K562 (cell line): ENCODE data around the gene CADPS2. TPM values are rescaled to one million over a fixed set of nuclear protein-coding genes. Genes with fewer than 3 reads are reported as not detected.

Experiments
- ATAC-seq: fragments of 200-7000 bp; cut with Tn5 transposase; 3 replicates; pipeline ENCODE4 v1.9.1; 2020; ENCODE audit warnings: moderate library complexity
- BruUV-seq: library from RNA; stranded (reverse); fragments of 400-500 nt; replicated peaks from 2 replicates; lab custom pipeline; 2021; lab: Mats Ljungman, UMichigan
- CTCF ChIA-PET: fragments of 300-600 bp; formaldehyde crosslinking; extraction: SDS; loops from one replicate; lab custom pipeline; 2021; ENCODE audit warnings: low intra/inter-chr PET ratio; lab: Yijun Ruan, JAX
- POLR2A ChIA-PET: fragments of 300-600, 350-650 bp; sonication (Branson Sonifier 250); formaldehyde crosslinking; extraction: SDS; loops from one replicate; lab custom pipeline; 2021; ENCODE audit warnings: antibody characterized with exemption, inconsistent platforms; lab: Yijun Ruan, JAX
- DNase-seq, 4 experiments: peaks; one replicate each; pipeline versions ENCODE4 v3.0.0 to v3.0.0-alpha.2; 2011 to 2018; ENCODE audit warnings: low spot score in 3 of 4, mixed read lengths in 3 of 4; ENCODE audit errors: extremely low read depth in 1 of 4
- FAIRE-seq: peaks from 2 replicates; lab custom pipeline; 2011; peaks lifted over from hg19 to GRCh38; lab: Jason Lieb, UNC
- H2AFZ ChIP-seq: 2 replicates; pipeline ENCODE4 v1.6.0; 2011; ENCODE audit warnings: low read depth, low read length, control low read depth, inconsistent platforms
- H3K27ac ChIP-seq: fragments of 200-600 bp; 3 replicates; pipeline ENCODE4 v1.8.0; 2011; ENCODE audit warnings: low read depth, mild to moderate bottlenecking, control low read depth, inconsistent platforms, low read length, moderate library complexity, mixed read lengths; ENCODE audit errors: extremely low read depth
- H3K27me3 ChIP-seq, 2 experiments: fragments of 300-600 bp in 1 of 2; 2 replicates in 1 of 2; 3 replicates in 1 of 2; pipeline versions ENCODE4 v1.6.0 to v1.8.0; 2011; ENCODE audit warnings: inconsistent platforms in 2 of 2, low read length in 2 of 2, mild to moderate bottlenecking in 1 of 2, mixed read lengths in 1 of 2, moderate library complexity in 1 of 2; ENCODE audit not compliant: control insufficient read depth in 2 of 2, insufficient read depth in 2 of 2
- H3K36me3 ChIP-seq: fragments of 300-600 bp; 3 replicates; pipeline ENCODE4 v1.8.0; 2011; ENCODE audit warnings: mild to moderate bottlenecking, low read length, inconsistent platforms; ENCODE audit not compliant: control insufficient read depth, insufficient read depth
- H3K4me1 ChIP-seq, 2 experiments: fragments of 200-600 bp in 1 of 2; replicated peaks in 1 of 2; 2 replicates in 1 of 2; 3 replicates in 1 of 2; pipeline versions ENCODE4 v1.5.1 to v1.8.0; 2011; ENCODE audit warnings: inconsistent platforms in 2 of 2, low read length in 2 of 2, mild to moderate bottlenecking in 1 of 2, mixed read lengths in 1 of 2, moderate library complexity in 1 of 2; ENCODE audit not compliant: control insufficient read depth in 2 of 2, insufficient read depth in 2 of 2
- H3K4me2 ChIP-seq: 2 replicates; pipeline ENCODE4 v1.6.1; 2011; ENCODE audit warnings: low read length, control low read depth, inconsistent platforms, mixed read lengths; ENCODE audit not compliant: insufficient read depth
- H3K4me3 ChIP-seq: fragments of 200-600 bp; sonication (generic), shearing (Covaris generic); 2 replicates; pipeline ENCODE4 v1.5.1; 2016; ENCODE audit warnings: control low read depth, inconsistent platforms
- H3K79me2 ChIP-seq: fragments of 200-600 bp; 3 replicates; pipeline ENCODE4 v1.8.0; 2011; ENCODE audit warnings: low read length, inconsistent platforms; ENCODE audit not compliant: control insufficient read depth, insufficient read depth
- H3K9ac ChIP-seq, 2 experiments: 2 replicates each; pipeline versions ENCODE4 v1.6.0 to v1.6.1; 2011; ENCODE audit warnings: low read depth in 2 of 2, low read length in 2 of 2, control low read depth in 1 of 2, inconsistent platforms in 1 of 2, mild to moderate bottlenecking in 1 of 2, mixed read lengths in 1 of 2; ENCODE audit not compliant: insufficient read depth in 1 of 2
- H3K9me1 ChIP-seq: one replicate; pipeline ENCODE4 v1.6.0; 2011; ENCODE audit warnings: inconsistent platforms, mild to moderate bottlenecking, low read length, moderate library complexity; ENCODE audit not compliant: control insufficient read depth, insufficient read depth
- H3K9me3 ChIP-seq: replicated peaks from 2 replicates; pipeline ENCODE4 v1.5.1; 2011; ENCODE audit warnings: low read depth, low read length, inconsistent platforms; ENCODE audit not compliant: control insufficient read depth, insufficient read depth
- H4K20me1 ChIP-seq: replicated peaks from 2 replicates; pipeline ENCODE4 v1.6.1; 2011; ENCODE audit warnings: low read length, inconsistent platforms, mixed read lengths; ENCODE audit not compliant: control insufficient read depth, insufficient read depth
- CTCF ChIP-seq, 3 experiments: IDR thresholded peaks in 2 of 3; conservative IDR thresholded peaks in 1 of 3; 2 replicates each; pipeline ENCODE4 v1.5.1; 2011 to 2012; ENCODE audit warnings: low read length in 3 of 3, mild to moderate bottlenecking in 3 of 3, control low read depth in 2 of 3, improper control_type of control experiment in 1 of 3, inconsistent platforms in 1 of 3, low read depth in 1 of 3, mixed read lengths in 1 of 3, moderate library complexity in 1 of 3; ENCODE audit not compliant: insufficient read depth in 2 of 3
- HMG20B ChIP-seq: fragments of 250-450 bp; sonication (Bioruptor Pico); IDR thresholded peaks from 2 replicates; pipeline ENCODE4 v1.5.0; 2021; ENCODE audit warnings: mild to moderate bottlenecking
- MEIS2 ChIP-seq: fragments of 450-650 bp; IDR thresholded peaks from 2 replicates; pipeline ENCODE4 v1.6.1; 2014; ENCODE audit warnings: mild to moderate bottlenecking; ENCODE audit not compliant: partially characterized antibody
- PBX2 ChIP-seq, 2 experiments: IDR thresholded peaks in 1 of 2; conservative IDR thresholded peaks in 1 of 2; 2 replicates each; pipeline ENCODE4 v1.6.1; 2016; ENCODE audit warnings: low read depth in 2 of 2, mild to moderate bottlenecking in 1 of 2, missing compliant biosample characterization in 1 of 2, missing genetic modification characterization in 1 of 2, moderate library complexity in 1 of 2
- RAD21 ChIP-seq, 2 experiments: fragments of 250-450 bp in 1 of 2; fragments of 450-650 bp in 1 of 2; sonication (Bioruptor Pico) in 1 of 2; formaldehyde crosslinking in 1 of 2; IDR thresholded peaks in 1 of 2; conservative IDR thresholded peaks in 1 of 2; 2 replicates each; pipeline versions ENCODE4 v1.4.0 to v1.8.0; 2020 to 2022; ENCODE audit warnings: mild to moderate bottlenecking in 2 of 2, moderate library complexity in 1 of 2
- SPI1 ChIP-seq: IDR thresholded peaks from 2 replicates; pipeline ENCODE4 v1.6.1; 2011; ENCODE audit warnings: low read depth, low read length, control low read depth, borderline replicate concordance
- WGBS: fragments of 100-300 bp; shearing (Covaris generic); methylation state at CpG from one replicate; pipeline ENCODE4 v1.1.6; 2016; ENCODE audit warnings: low coverage, mixed read lengths; ENCODE audit not compliant: insufficient coverage; ENCODE audit errors: missing lambda C conversion rate; 5-methylcytosine and 5-hydroxymethylcytosine counted together
- in situ Hi-C: fragments of 300-500 bp; cut with MboI; formaldehyde crosslinking; loops from 4 replicates; pipeline ENCODE4 v1.15.0; 2018; ENCODE audit warnings: inconsistent platforms, mixed read lengths
- intact Hi-C: fragments of 100-400 bp; cut with micrococcal nuclease; formaldehyde crosslinking; loops from 2 replicates; pipeline ENCODE4 v1.14.2; 2022
- polyA plus RNA-seq, 8 experiments: library from polyadenylated mRNA; depleted of rRNA in 4 of 8; stranded (reverse) in 5 of 8; unstranded in 3 of 8; fragments of >200 nt; fragmentation: Nextera tagmentation in 2 of 8; fragmentation: Illumina TruSeq in 1 of 8; extraction: Ambion mirVana in 2 of 8; extraction: Trizol in 1 of 8; gene quantifications; 2 replicates each; pipeline versions ENCODE4 v1.2.1 to v1.2.3, GENCODE V29; 2011 to 2014; ENCODE audit warnings: inconsistent platforms in 1 of 8, missing spikeins in 1 of 8
- total RNA-seq, 7 experiments: library from RNA; depleted of rRNA in 6 of 7; stranded (reverse); fragments of >200 nt in 6 of 7; fragmentation: Illumina TruSeq in 2 of 7; extraction: Trizol in 2 of 7; gene quantifications; 2 replicates each; pipeline versions ENCODE4 v1.2.1 to v1.2.3, GENCODE V29; 2011 to 2021; ENCODE audit warnings: low replicate concordance in 1 of 7

Gene CADPS2
- total and polyA plus RNA-seq, 9 of the 15 experiments (the other 6 are each of a cell fraction or from before 2014, with no cell fraction given): 0.03 to 0.14 (median 0.04) TPM; not detected in 1

- intact Hi-C loops: no loop called here
- no peak for DNase-seq
Observed at GRCh38 chr7:122803323-122803722, 82.9 kb downstream of the CADPS2 start.

More at GRCh38 chr7:122803323-122803722, 82.9 kb downstream of the CADPS2 start:
- Histone ChIP-seq H3K79me2 (no peaks in the 10 kb centered on the region), H3K4me1 (no peaks in the 10 kb centered on the region), H3K9me1 (no peaks in the 10 kb centered on the region), H3K9me3 (no peaks in the 10 kb centered on the region), H3K4me2 (no peak overlapping the region), H3K9ac (no peak overlapping the region), H2AFZ (no peak overlapping the region), H3K27me3 (no peaks in the 10 kb centered on the region), H3K36me3 (no peaks in the 10 kb centered on the region), H3K27ac (no peak overlapping the region), H3K4me3 (no peak overlapping the region), H4K20me1 (no peaks in the 10 kb centered on the region)
- TF ChIP-seq CTCF (IDR thresholded peaks at IDR 0.05 in 2 of 3, conservative IDR thresholded peaks at IDR 0.05 in 1 of 3; ENCODE audit: insufficient read depth in 2 of 3, low read depth in 1 of 3, low read length in 3 of 3) (0 out of 6 replicates have a peak, but pooled peaks of 1 of the 3 experiments have one; percentile 7), SPI1 (no peak), MEIS2 (peak; percentile 62), HMG20B (CRISPR knock-in tag) (no peak), RAD21 (CRISPR knock-in tag; conservative IDR thresholded peaks at IDR 0.05 in 1 of 2, IDR thresholded peaks at IDR 0.05 in 1 of 2) (peak in 1 of 2 experiments; percentile 37; a peak in 2 of 4 replicates), PBX2 (CRISPR knock-in tag; IDR thresholded peaks at IDR 0.05; ENCODE audit: low read depth) (no peak), PBX2 (tag; conservative IDR thresholded peaks at IDR 0.05; ENCODE audit: low read depth) (peak; percentile 62)
- no peak for FAIRE-seq
- in situ Hi-C loops: no loop called here
- WGBS: 0% methylated on average over 2 of the region's 2 CpGs
- BruUV-seq: no TSS peak
- ATAC-seq: no peak
- ChIA-PET POLR2A (no interaction called here), CTCF (no interaction called here)
